ENCODE data around the gene SRPK3.

Gene SRPK3

DNA sequence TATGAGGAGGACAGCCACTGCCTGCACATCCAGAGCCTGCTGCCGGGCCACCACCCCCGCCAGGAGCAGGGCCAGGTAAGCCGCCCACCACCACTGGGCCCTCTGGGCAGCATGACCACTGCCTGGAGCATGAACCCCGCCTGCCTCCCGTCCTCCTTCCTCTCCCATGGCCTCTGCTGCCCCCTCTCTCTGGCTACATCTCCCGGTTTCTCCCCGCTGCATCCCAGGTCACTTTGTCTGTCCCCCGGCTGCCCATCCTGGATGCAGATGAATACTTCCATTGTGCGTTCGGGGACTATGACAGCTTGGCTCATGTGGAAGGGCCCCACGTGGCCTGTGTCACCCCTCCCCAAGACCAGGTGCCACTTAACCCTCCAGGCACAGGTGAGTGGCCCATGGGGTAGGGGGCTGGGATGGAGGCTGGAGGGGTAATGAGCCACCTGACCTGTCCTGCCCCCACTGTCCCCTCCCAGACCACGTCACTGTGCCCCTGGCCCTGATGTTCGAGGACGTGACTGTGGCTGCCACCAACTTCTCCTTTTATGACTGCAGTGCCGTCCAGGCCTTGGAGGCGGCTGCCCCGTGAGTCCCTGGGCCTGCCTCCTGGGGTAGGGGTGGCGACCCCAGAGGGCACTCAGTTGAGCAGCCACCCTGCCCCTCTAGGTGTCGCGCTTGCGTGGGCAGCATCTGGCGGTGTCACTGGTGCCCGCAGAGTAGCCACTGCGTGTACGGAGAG lies 10.8 kb upstream of the SRPK3 start:
- DNase-seq (ENCODE audit: low spot score), result peak; percentile 10
- TF ChIP-seq, protein P1, sequence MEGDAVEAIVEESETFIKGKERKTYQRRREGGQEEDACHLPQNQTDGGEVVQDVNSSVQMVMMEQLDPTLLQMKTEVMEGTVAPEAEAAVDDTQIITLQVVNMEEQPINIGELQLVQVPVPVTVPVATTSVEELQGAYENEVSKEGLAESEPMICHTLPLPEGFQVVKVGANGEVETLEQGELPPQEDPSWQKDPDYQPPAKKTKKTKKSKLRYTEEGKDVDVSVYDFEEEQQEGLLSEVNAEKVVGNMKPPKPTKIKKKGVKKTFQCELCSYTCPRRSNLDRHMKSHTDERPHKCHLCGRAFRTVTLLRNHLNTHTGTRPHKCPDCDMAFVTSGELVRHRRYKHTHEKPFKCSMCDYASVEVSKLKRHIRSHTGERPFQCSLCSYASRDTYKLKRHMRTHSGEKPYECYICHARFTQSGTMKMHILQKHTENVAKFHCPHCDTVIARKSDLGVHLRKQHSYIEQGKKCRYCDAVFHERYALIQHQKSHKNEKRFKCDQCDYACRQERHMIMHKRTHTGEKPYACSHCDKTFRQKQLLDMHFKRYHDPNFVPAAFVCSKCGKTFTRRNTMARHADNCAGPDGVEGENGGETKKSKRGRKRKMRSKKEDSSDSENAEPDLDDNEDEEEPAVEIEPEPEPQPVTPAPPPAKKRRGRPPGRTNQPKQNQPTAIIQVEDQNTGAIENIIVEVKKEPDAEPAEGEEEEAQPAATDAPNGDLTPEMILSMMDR (IDR thresholded peaks at IDR 0.05; ENCODE audit: extremely low read depth, missing control alignments), result no peak

DNA sequence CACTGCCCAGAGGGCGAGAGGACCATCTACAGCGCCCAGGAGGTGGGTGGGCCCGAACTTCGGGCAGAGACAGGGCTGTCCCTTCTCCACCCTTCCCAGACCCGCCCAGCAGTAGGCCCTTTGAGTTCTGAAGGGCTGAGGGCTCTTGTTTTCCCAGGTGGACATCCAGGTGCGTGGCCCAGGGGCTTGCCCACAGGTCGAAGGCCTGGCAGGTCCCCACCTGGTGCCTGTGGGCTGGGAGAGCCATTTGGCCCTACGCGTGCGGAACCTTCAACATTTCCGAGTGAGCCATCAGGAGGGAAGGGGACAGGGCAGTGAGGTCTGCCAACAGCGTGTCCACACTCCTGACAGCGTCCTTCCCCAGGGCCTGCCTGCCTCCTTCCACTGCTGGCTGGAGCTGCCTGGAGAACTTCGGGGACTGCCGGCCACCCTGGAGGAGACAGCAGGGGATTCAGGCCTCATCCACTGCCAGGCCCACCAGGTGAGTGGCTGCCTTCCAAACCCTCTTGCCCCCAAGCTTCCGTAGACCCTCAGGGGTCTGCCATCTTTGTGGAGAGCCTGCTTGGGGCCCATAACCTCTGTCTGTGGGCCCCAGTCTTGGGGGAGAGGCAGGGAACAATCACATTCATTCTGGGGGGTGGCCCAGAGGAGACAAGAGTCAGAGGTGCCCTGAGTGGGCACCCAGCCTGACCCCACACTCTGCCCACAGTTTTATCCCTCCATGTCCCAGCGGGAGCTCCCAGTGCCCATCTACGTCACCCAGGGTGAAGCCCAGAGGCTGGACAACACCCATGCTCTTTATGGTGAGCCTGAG lies 10.0 kb upstream of the SRPK3 start:
- TF ChIP-seq, protein P1 (IDR thresholded peaks at IDR 0.05; ENCODE audit: extremely low read depth, missing control alignments), result no peak
- DNase-seq (ENCODE audit: low spot score), result peak; percentile 5

- DNase-seq (ENCODE audit: low spot score), result peak; percentile 11
- TF ChIP-seq, protein P1 (IDR thresholded peaks at IDR 0.05; ENCODE audit: extremely low read depth, missing control alignments), result no peak
Measured at GRCh38 chrX:153771415-153772315, 9.2 kb upstream of the SRPK3 start.

DNA sequence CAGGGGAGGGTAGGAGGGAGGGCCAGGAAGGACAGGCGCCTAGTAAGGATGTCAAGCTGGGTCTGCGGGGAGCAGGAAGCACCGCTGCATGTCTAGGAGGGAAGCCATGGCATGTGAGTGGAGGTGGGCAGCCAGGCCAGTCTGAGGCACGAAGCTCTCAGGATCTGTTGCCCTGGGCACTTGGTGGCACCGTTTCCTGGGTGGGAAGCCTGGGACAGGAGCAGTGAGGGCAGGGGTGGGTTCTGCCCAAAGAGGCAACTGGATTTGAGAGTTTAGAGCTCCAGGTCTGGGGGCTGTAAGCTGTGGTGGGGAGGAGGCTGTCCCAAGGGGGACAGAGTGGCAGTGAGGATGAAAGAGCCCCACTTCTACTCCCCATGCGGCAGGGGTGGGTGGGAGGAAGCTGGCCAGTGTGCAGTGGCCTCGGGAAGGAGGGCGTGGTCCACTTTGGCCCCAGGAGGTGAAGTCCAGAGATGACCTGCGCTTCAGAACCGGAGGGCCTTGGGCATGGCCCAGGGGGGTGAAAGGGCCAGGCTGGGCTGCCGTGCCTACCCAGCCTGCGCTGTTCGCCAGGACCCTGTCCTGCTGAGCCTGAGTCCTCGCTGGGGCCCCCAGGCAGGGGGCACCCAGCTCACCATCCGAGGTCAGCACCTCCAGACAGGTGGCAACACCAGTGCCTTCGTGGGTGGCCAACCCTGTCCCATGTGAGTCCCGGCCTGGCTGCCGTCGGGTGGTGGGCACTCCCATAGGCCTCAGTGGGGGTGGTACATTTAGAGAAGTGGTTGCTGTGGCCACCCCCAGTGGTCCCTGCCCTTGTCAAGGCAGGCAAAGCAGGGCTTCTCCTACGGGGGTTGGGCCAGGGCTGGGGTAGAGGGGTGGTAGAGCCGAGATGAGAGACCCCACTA lies 8.3 kb upstream of the SRPK3 start:
- DNase-seq (ENCODE audit: low spot score), result no peak
- TF ChIP-seq, protein P1 (IDR thresholded peaks at IDR 0.05; ENCODE audit: extremely low read depth, missing control alignments), result no peak

DNA sequence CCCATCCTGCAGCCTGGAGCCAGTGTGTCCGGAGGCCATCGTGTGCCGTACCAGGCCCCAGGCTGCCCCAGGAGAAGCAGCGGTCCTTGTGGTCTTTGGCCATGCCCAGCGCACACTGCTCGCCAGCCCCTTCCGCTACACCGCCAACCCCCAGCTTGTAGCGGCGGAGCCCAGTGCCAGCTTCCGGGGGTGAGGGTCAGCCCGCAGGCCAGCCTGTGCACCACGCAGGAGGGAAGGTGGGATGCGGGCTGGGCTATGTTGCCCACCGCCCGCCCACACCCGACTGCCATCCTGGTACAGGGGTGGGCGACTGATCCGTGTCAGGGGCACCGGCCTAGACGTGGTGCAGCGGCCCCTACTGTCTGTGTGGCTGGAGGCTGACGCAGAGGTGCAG lies 7.6 kb upstream of the SRPK3 start:
- TF ChIP-seq, protein P1 (IDR thresholded peaks at IDR 0.05; ENCODE audit: extremely low read depth, missing control alignments), result no peak
- no peak for DNase-seq (ENCODE audit: low spot score)

DNA sequence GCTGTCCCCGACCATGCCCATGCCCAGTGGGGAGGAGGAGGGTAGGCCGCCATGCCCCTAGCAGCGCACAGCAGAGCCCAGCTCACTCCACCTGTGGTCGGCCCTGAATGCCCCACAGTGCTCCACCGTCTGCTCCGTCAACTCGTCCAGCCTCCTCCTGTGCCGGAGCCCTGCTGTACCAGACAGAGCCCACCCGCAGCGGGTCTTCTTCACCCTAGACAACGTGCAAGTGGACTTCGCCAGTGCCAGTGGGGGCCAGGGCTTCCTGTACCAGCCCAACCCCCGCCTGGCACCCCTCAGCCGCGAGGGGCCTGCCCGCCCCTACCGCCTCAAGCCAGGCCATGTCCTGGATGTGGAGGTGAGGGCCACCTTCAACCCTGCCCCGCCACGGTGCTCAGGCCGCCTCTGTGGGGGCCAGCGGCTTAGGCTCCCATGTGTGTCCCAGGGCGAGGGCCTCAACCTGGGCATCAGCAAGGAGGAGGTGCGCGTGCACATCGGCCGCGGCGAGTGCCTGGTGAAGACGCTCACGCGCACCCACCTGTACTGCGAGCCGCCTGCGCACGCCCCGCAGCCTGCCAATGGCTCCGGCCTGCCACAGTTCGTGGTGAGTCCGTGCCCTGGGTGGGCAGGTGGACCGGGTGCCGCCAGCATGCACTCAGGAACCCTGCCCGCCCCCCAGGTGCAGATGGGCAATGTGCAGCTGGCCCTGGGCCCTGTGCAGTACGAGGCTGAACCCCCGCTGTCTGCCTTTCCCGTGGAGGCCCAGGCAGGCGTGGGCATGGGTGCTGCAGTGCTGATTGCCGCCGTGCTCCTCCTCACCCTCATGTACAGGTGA lies 6.9 kb upstream of the SRPK3 start:
- no peak for DNase-seq (ENCODE audit: low spot score)
- TF ChIP-seq, protein P1 (IDR thresholded peaks at IDR 0.05; ENCODE audit: extremely low read depth, missing control alignments), result no peak
